SK-N-SH treated with all-trans-retinoic acid at 6 μM for 48 hours (cell line): ENCODE measurements around the gene PRRC2A.

Experiments
- PATZ1 ChIP-seq: fragments of 250-450 bp; sonication (Bioruptor Pico); IDR thresholded peaks from 2 replicates; pipeline ENCODE4 v1.8.0; 2020; ENCODE audit warnings: mild to moderate bottlenecking, moderate library complexity, borderline replicate concordance
- RARB ChIP-seq: fragments of 250-450 bp; sonication (Bioruptor Pico); IDR thresholded peaks from 2 replicates; pipeline ENCODE4 v1.8.0; 2021; ENCODE audit warnings: mild to moderate bottlenecking, moderate library complexity
- SNAI2 ChIP-seq: fragments of 250-450 bp; sonication (Bioruptor Pico); IDR thresholded peaks from 2 replicates; pipeline ENCODE4 v1.5.0; 2020; ENCODE audit warnings: mild to moderate bottlenecking, moderate library complexity
- ZNF70 ChIP-seq: fragments of 450-650 bp; formaldehyde crosslinking; IDR thresholded peaks from 2 replicates; pipeline ENCODE4 v1.5.0; 2020; ENCODE audit warnings: mild to moderate bottlenecking, moderate library complexity

GRCh38 chr6:31576897-31577578 is 43.5 kb upstream of the PRRC2A start:
- TF ChIP-seq ZNF70 (CRISPR knock-in tag): no peak
- no peak for TF ChIP-seq RARB (CRISPR knock-in tag)
- no peak for TF ChIP-seq PATZ1 (CRISPR knock-in tag)
- no peak for TF ChIP-seq SNAI2 (CRISPR knock-in tag)
